Activated naive CD8-positive, alpha-beta T cell treated with anti-CD3 and anti-CD28 coated beads, Interleukin-2, amount 10 ng/mL, durations not matched to agents 7 days and 5 days (primary cell): ENCODE measurements around the gene ATF4. TPM values are rescaled to one million over a fixed set of nuclear protein-coding genes. Genes with fewer than 3 reads are reported as not detected.

Experiments
- ATAC-seq: fragments of 150-1000 bp; cut with Tn5 transposase; one replicate; pipeline ENCODE4 v1.10.0; 2021; ENCODE audit warnings: low read depth, moderate library complexity
- POLR2A ChIA-PET: fragments of 350-600 bp; sonication (Branson Sonifier 250); formaldehyde crosslinking; loops from one replicate; lab custom pipeline; 2021; ENCODE audit warnings: antibody characterized with exemption; lab: Charles Lee
- DNase-seq: peaks from one replicate; pipeline ENCODE4 v3.0.0; 2021
- H3K27ac Mint-ChIP-seq: one replicate; pipeline ENCODE4 v1.8.0; 2022; ENCODE audit warnings: mild to moderate bottlenecking, mixed read lengths
- H3K27me3 Mint-ChIP-seq: one replicate; pipeline ENCODE4 v1.8.0; 2022; ENCODE audit warnings: mild to moderate bottlenecking, moderate library complexity, mixed read lengths
- H3K36me3 Mint-ChIP-seq: one replicate; pipeline ENCODE4 v1.8.0; 2021; ENCODE audit warnings: mild to moderate bottlenecking, mixed read lengths
- H3K4me1 Mint-ChIP-seq: one replicate; pipeline ENCODE4 v1.8.0; 2021; ENCODE audit warnings: mixed read lengths
- H3K4me3 Mint-ChIP-seq: one replicate; pipeline ENCODE4 v1.8.0; 2022; ENCODE audit warnings: mild to moderate bottlenecking, moderate library complexity, mixed read lengths
- H3K9me3 Mint-ChIP-seq: one replicate; pipeline ENCODE4 v1.8.0; 2021; ENCODE audit warnings: mixed read lengths
- total RNA-seq, 2 experiments: library from RNA; stranded (reverse); gene quantifications; one replicate each; pipeline ENCODE4 v1.2.3, GENCODE V29; 2021

Gene ATF4
- total RNA-seq, 2 experiments from 2014 or later, result 413 to 424 TPM

DNA sequence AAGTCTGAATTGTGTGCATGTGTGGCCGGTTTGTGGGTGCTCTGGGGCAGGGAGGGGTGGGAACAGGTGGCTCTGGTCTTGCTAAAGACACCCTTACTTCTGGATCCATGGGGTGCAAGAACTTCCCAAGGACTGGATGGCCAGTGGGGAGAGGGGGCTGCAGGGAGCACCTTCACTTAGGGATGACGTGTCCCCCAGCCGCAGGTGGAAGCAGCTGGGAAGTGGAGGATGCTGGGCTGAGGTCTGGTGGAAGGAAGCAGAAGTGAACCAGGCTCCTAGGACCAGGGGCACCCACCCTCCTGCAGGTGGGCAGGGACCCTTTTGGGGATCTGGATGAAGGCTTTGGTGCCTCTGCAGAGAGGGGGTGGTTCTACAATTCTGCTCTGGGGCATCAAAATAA, 28.2 kb upstream of the ATF4 start:
- H3K36me3 Mint-ChIP-seq, result no peaks in the 10 kb centered on the region
- H3K4me3 Mint-ChIP-seq, result no peak overlapping the region
- POLR2A ChIA-PET, result interaction anchor here (0.6 to 5.9 kb wide), 4 partner anchors 10 to 1642 kb away, joined by 5 to 41 read pairs (median 24); partner anchors contain the start of genes ATF4, MIEF1 and RPS19BP1
- no peak overlapping the region for H3K27ac Mint-ChIP-seq
- ATAC-seq, result no peak
- peaks cover 18% of the 10 kb centered on the region for H3K4me1 Mint-ChIP-seq
- H3K9me3 Mint-ChIP-seq, result no peaks in the 10 kb centered on the region
- no peak for DNase-seq
- no peaks in the 10 kb centered on the region for H3K27me3 Mint-ChIP-seq

DNA sequence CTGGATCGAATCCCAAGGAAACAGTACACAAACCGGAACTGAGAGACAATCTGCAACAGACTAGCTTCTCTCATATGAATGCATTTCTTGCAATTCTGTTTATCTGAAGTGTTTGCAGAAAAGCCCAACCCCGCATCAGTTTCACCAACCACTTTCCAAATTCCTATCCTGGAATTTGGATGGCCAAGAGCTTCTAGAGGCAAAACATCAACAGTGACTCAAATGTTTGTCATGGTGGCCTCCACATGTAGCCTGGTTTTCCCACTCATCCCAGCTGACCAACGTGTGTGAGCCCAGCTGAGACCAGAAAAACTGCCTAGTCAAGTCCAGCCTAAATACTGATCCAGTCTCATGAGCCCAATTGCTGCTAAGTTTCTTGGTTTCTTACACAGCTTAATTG, 26.6 kb upstream of the ATF4 start:
- Mint-ChIP-seq H3K27me3 (peaks cover 2% of the 10 kb centered on the region), H3K27ac (peak overlapping the region; percentile 60), H3K36me3 (no peaks in the 10 kb centered on the region), H3K4me1 (peaks cover 20% of the 10 kb centered on the region), H3K4me3 (no peak overlapping the region), H3K9me3 (no peaks in the 10 kb centered on the region)
- DNase-seq (no peak), ATAC-seq (no peak)
- POLR2A ChIA-PET, result interaction anchor here (2.1 to 5.9 kb wide), 4 partner anchors 8 to 94 kb away, joined by 7 to 41 read pairs (median 24); partner anchors contain the start of genes ATF4, MIEF1, RPS19BP1 and TAB1

DNA sequence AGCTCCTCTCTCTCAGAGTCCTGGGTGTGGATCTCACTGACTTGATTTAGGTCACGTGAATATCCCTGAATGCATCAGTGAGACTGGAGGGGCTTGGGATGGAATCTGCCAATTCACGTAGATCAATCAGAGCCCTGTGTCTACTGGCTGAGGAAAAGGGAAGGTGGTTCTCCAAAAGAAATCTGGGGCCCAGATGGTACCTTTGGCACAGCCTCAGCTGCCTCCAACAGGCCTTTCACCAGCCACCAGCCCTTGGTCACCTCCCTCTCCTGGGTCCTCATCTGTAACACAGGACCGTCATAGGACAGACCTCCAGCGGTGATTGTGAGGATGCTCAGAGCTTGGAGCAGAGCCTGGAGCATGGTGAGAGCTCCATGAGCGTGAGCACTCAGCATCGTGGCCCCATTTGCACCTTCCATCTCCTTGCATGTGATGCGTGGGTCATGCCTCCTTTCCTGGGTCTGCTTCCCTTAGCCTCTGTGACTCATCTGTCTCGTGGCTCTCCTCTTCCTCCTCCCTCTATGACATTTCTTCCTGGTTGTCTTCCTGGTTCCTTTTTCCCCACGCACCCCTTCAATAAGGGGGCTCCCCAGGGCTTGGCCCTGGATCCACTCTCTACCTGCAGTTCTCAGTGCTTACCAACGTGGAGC, 25.8 kb upstream of the ATF4 start:
- POLR2A ChIA-PET, result interaction anchor here (0.6 to 5.9 kb wide), 4 partner anchors 9 to 95 kb away, joined by 3 to 41 read pairs (median 24); partner anchors contain the start of genes ATF4, RPS19BP1 and TAB1
- Mint-ChIP-seq H3K36me3 (no peaks in the 10 kb centered on the region), H3K4me3 (no peak overlapping the region), H3K4me1 (peaks cover 20% of the 10 kb centered on the region), H3K9me3 (no peaks in the 10 kb centered on the region), H3K27ac (no peak overlapping the region), H3K27me3 (peaks cover 4% of the 10 kb centered on the region)
- DNase-seq, result no peak
- no peak for ATAC-seq

DNA sequence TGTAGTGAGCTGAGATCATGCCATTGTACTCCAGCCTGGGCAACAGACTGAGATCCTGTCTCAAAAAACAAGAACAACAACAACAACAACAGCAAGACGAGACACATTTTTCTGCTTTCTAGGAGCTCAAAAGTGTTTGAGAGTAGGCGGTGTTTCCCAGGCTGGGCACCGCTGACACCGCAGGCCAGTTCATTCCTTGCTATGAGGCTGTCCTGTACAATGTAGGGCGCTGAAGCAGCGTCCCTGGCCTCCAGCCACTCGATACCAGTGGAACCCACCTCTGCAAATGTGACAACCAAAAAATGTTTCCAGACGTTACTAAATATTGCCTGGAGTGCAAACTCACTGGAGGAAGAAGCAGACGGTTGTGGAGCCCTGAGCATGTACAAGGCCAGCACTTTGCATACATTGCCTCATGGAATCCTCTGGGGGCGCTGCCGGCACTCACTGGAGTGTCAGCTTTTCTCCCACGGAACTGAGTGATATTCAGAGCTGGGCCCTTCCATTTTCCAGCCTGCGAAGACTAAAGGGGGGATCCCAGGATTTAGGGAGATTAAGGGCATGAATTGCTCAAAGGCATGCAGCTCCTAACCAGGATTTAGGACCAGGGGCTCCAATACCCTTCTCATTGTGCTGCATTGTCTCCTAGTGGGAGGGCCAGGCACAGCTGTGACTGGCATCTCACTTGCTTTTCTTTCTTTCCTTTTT, 24.1 kb upstream of the ATF4 start:
- Mint-ChIP-seq H3K36me3 (no peaks in the 10 kb centered on the region), H3K9me3 (no peaks in the 10 kb centered on the region), H3K27me3 (peaks cover 4% of the 10 kb centered on the region), H3K27ac (no peak overlapping the region), H3K4me3 (no peak overlapping the region), H3K4me1 (peaks cover 16% of the 10 kb centered on the region)
- DNase-seq, result peak; percentile 64
- peak; percentile 64 for ATAC-seq
- POLR2A ChIA-PET, result interaction anchor here (0.5 to 5.5 kb wide), 6 partner anchors 22 to 548 kb away, joined by 3 to 40 read pairs (median 4); partner anchors contain the start of genes ATF4 and RPS19BP1

DNA sequence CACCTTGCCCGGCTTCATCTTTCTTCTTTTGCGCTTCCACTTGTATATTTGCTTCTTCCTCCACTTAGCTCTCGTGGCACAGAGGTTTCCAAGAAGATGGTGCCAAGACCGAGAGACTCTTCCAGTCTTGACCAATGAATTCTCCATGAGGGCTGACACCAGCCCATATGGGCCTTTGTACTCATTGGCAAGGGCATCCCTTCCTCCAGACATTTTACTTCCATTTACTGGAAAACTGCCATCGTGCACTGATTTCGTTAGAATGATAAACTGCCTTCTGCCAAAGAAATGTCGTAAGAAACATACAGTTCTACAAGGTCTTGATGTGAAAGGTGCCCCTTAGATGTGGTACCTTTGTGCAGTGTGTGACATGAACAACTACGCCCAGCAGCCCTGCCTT, 22.9 kb upstream of the ATF4 start:
- Mint-ChIP-seq H3K9me3 (no peaks in the 10 kb centered on the region), H3K27me3 (peaks cover 4% of the 10 kb centered on the region), H3K4me1 (peaks cover 24% of the 10 kb centered on the region), H3K4me3 (no peak overlapping the region), H3K27ac (no peak overlapping the region), H3K36me3 (peaks cover 2% of the 10 kb centered on the region)
- POLR2A ChIA-PET, result interaction anchor here (5.5 kb wide), 1 partner anchor 33 kb away, joined by 40 read pairs; the partner anchor contains the start of gene RPS19BP1
- DNase-seq (no peak), ATAC-seq (no peak)

DNA sequence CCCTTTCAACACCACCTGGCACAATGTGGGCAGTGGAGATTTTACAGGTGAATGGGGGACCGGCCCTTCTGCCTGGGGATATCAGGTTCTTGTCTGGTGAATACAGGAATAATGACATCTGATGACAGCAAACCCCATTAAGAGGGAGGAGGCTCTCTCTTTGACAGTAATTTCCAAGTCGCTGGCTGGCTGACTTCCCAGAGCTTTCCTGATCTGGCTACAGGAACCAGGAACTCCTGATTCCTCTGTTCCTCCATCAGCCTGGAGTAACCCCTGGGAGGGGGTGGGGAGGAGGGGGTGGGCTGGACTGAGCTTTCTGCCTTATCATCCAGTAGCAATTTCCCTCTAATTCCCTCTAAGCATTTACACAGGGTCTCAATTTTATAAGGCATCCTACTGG, 22.0 kb upstream of the ATF4 start:
- H3K9me3 Mint-ChIP-seq, result no peaks in the 10 kb centered on the region
- H3K36me3 Mint-ChIP-seq, result peaks cover 2% of the 10 kb centered on the region
- H3K4me1 Mint-ChIP-seq, result peaks cover 24% of the 10 kb centered on the region
- H3K27me3 Mint-ChIP-seq, result peaks cover 4% of the 10 kb centered on the region
- POLR2A ChIA-PET, result interaction anchor here (0.5 to 1.1 kb wide), 2 partner anchors 23 to 291 kb away, joined by 3 to 4 read pairs; no protein-coding TSS in a partner anchor
- H3K4me3 Mint-ChIP-seq, result no peak overlapping the region
- no peak overlapping the region for H3K27ac Mint-ChIP-seq
- DNase-seq, result no peak
- no peak for ATAC-seq

DNA sequence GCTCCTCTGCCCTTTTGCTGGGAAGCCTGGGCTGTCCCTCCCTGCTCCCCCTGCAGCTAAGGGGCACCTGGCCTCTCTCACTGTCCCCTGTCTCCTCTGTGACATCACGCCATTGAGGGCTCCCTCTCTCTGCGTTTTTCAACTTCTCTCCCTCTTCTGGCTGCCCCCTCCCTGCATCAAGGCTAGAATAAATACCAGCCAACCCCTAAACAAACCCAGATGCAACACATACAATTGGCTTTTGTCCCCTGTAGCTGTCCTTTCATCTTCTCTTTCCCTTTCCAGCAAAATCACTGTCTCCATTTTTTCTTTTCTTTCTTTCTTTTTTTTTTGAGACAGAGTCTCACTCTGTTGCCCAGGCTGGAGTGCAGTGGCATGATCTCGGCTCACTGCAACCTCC, 21.6 kb upstream of the ATF4 start:
- Mint-ChIP-seq H3K27ac (no peak overlapping the region), H3K9me3 (no peaks in the 10 kb centered on the region), H3K4me1 (peaks cover 26% of the 10 kb centered on the region), H3K36me3 (peaks cover 2% of the 10 kb centered on the region), H3K27me3 (peaks cover 4% of the 10 kb centered on the region), H3K4me3 (no peak overlapping the region)
- DNase-seq (no peak), ATAC-seq (no peak)
- POLR2A ChIA-PET, result interaction anchor here (0.5 to 1.1 kb wide), 3 partner anchors 21 to 291 kb away, joined by 3 to 4 read pairs (median 3); partner anchors contain the start of gene ATF4

DNA sequence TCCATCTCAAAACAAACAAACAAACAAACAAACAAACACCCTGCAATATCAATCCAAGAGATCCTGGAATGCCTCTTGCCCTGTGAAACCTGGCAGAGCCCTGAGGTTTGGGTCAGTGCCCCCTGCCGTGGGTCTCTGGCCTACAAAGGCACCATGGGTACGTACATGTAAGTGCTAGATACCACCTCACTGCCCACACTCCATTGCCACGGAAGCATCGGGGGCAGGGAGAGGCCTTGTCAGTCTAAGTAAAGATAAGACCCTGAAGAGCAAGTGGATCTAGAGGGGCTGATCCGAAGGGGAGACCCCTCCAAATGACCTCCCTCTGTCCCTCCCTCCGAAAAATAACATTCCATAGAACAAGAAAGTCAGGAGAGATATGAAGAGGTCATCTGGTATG, 20.3 kb upstream of the ATF4 start:
- POLR2A ChIA-PET, result interaction anchor here (4.3 kb wide), 1 partner anchor 22 kb away, joined by 59 read pairs; the partner anchor contains the start of gene ATF4
- H3K9me3 Mint-ChIP-seq, result no peaks in the 10 kb centered on the region
- peaks cover 4% of the 10 kb centered on the region for H3K27me3 Mint-ChIP-seq
- peaks cover 10% of the 10 kb centered on the region for H3K36me3 Mint-ChIP-seq
- peaks cover 24% of the 10 kb centered on the region for H3K4me1 Mint-ChIP-seq
- H3K4me3 Mint-ChIP-seq, result no peak overlapping the region
- ATAC-seq (no peak), DNase-seq (no peak)
- H3K27ac Mint-ChIP-seq, result no peak overlapping the region

DNA sequence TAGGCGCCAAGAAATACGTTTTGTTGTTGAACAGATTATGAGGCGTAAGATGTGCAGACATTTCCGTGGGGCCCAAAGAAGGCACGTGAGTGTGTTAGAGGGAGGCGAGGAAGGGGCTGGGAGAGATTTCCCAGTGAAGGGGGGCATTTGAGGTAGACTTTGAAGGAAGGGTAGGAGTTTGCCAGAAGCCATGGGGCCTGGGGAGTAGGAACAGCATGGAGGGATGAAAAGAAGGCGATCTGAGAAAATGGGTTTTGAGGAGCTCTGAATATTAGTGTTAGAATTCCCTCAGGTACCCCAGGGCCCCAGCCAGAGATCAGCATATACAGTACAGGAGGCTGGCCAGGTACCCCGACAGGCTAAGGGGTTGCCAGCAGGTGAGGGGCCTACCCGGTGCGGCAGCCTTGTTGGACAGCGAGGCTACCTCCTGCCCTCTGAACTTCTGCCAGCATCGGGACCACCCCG, 18.7 kb upstream of the ATF4 start:
- ATAC-seq, result no peak
- H3K9me3 Mint-ChIP-seq, result no peaks in the 10 kb centered on the region
- DNase-seq, result no peak
- H3K4me1 Mint-ChIP-seq, result peaks cover 34% of the 10 kb centered on the region
- peak overlapping the region; percentile 100 for H3K4me3 Mint-ChIP-seq
- H3K27ac Mint-ChIP-seq, result peak overlapping the region; percentile 98
- POLR2A ChIA-PET, result interaction anchor here (0.6 to 4.3 kb wide), 11 partner anchors 9 to 542 kb away, joined by 3 to 59 read pairs (median 5); partner anchors contain the start of genes ATF4 and RPS19BP1
- H3K36me3 Mint-ChIP-seq, result peaks cover 22% of the 10 kb centered on the region
- H3K27me3 Mint-ChIP-seq, result peaks cover 4% of the 10 kb centered on the region

DNA sequence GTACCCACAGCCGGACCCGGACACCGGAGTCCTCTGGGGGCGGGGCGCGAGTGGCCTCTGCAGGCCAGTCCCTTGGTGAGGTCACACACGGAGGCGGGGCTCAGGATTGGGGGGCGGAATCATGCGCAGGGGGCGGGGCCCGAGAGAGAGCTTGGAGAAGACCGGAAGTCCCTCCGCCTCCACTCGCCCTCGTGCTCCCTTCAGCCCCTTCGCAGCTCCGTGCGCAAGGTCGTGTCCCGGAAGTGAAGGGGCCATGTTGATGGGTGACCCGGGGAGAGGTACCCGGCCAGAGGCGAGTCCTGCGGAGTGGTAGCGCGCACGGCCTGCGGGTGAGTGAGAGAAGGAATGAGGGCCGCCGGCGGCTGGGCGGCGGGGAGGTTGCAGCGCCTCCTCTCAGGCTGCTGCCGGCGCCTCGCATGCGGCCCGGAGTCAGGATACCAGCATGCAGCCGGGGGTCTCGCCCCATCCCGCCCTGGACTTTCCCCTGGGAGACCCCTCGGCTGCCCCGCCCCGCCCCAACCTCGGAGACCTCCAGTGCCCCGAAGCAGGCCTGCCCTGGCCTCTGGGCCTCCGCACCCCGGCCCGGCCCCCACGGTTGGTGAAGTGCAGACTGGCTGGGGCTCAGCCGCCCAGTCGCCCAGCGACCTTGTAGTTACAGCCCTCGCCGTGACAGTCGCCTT, 18.1 kb upstream of the ATF4 start, which contains the start of gene MIEF1:
Gene MIEF1 (plus strand): TSS at position 182 of the 680 bp plus-strand sequence. CDS start 9,005 bp downstream, outside the sequence.
- Mint-ChIP-seq H3K4me3 (peak within 1 kb of the TSS; percentile 100), H3K27ac (peak within 1 kb of the TSS; percentile 98), H3K27me3 (peaks cover 4% of the 10 kb centered on the region), H3K4me1 (peaks cover 36% of the 10 kb centered on the region), H3K36me3 (peaks cover 24% of the 10 kb centered on the region), H3K9me3 (no peaks in the 10 kb centered on the region)
- POLR2A ChIA-PET, result interaction anchor here (0.6 to 4.3 kb wide), 11 partner anchors 8 to 542 kb away, joined by 3 to 59 read pairs (median 5); partner anchors contain the start of genes ATF4 and RPS19BP1
- ATAC-seq (peak; percentile 98), DNase-seq (peak; percentile 94)

DNA sequence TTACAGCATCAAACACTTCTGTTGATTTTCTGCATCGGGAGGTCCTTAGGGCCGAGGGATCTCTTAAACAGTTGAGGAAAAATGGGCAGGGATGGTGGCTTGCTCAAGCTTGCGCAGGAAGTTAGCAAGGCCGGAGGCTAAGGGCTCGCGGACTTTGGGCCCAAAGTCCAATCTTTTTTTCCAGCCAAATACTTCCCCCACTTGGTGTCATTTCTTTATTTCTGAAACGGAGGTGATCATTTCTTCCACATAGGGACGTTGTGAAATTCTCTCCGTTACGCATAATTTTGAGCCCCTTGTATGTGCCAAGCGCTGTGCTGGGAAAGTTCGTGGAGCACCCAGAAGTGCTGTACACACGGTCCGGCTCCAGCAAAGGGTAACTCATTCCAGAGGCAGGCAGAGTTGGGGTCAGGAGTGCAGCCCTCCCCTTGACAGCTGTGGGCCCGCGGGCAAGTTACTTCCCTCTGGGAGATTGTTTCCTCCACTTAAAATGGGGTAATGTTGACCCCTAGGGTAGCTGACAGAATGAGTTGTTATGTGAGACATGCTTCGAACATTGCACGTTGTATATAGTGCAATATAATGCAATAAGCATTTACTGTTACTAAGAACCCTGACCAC, 17.5 kb upstream of the ATF4 start:
- POLR2A ChIA-PET, result interaction anchor here (0.6 to 4.3 kb wide), 8 partner anchors 8 to 56 kb away, joined by 3 to 59 read pairs (median 6); partner anchors contain the start of gene ATF4
- H3K9me3 Mint-ChIP-seq, result no peaks in the 10 kb centered on the region
- peaks cover 4% of the 10 kb centered on the region for H3K27me3 Mint-ChIP-seq
- ATAC-seq (no peak), DNase-seq (no peak)
- H3K4me1 Mint-ChIP-seq, result peaks cover 34% of the 10 kb centered on the region
- H3K36me3 Mint-ChIP-seq, result peaks cover 24% of the 10 kb centered on the region
- H3K27ac Mint-ChIP-seq, result peak overlapping the region; percentile 65
- peak overlapping the region; percentile 100 for H3K4me3 Mint-ChIP-seq

DNA sequence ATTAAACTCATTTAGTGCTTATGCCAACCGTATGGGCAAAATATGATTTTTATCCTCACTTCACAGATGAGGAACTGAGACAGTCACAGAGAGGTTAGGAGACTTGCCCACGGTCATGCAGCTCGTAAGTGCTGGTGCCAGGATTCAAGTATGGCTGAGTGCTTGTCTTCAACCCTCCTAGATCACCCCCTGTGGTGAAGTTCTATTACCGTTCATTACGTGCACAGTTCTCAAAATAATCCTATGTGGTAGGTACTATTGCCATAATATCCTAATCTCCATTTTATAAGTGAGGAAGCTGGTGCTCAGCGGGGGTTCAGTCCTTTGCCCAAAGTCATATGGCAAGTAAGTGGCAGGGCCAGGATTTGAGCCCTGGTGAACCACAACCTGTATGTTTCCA, 16.7 kb upstream of the ATF4 start:
- Mint-ChIP-seq H3K4me1 (peaks cover 35% of the 10 kb centered on the region), H3K36me3 (peaks cover 28% of the 10 kb centered on the region), H3K9me3 (no peaks in the 10 kb centered on the region), H3K4me3 (peak overlapping the region; percentile 100), H3K27me3 (peaks cover 4% of the 10 kb centered on the region), H3K27ac (peak overlapping the region; percentile 8)
- POLR2A ChIA-PET, result interaction anchor here (0.6 to 4.3 kb wide), 6 partner anchors 9 to 56 kb away, joined by 3 to 59 read pairs (median 4); partner anchors contain the start of gene ATF4
- no peak for ATAC-seq
- DNase-seq, result no peak
